H1 (cell line): ENCODE measurements around the gene KYNU. TPM values are rescaled to one million over a fixed set of nuclear protein-coding genes. Genes with fewer than 3 reads are reported as not detected.

Experiments used
- CTCF ChIA-PET: fragments of 300-600 bp; sonication (Branson Sonifier 250); formaldehyde crosslinking; loops from one replicate; lab custom pipeline; 2021; ENCODE audit not compliant: partially characterized antibody; lab: Charles Lee
- POLR2A ChIA-PET: fragments of 300-600 bp; sonication (Branson Sonifier 250); formaldehyde crosslinking; loops from one replicate; lab custom pipeline; 2021; ENCODE audit warnings: inconsistent platforms; ENCODE audit not compliant: partially characterized antibody; lab: Charles Lee
- DNase-seq, 2 experiments: peaks; one replicate each; pipeline versions ENCODE4 v3.0.0 to v3.0.0-alpha.2; 2010 to 2022; ENCODE audit warnings: low spot score in 2 of 2, low read depth in 1 of 2, mixed read lengths in 1 of 2
- FAIRE-seq: peaks from 2 replicates; lab custom pipeline; 2011; peaks lifted over from hg19 to GRCh38; lab: Jason Lieb, UNC
- H2AFZ ChIP-seq: 2 replicates; pipeline ENCODE4 v1.8.1; 2012; ENCODE audit warnings: low read length, inconsistent platforms
- H2AK5ac ChIP-seq: 2 replicates; pipeline ENCODE4 v1.6.1; 2013; ENCODE audit warnings: low read depth, low read length
- H2BK120ac ChIP-seq: replicated peaks from 2 replicates; pipeline ENCODE3; 2013; ENCODE audit warnings: low read depth, low read length, inconsistent platforms
- H2BK12ac ChIP-seq: 2 replicates; pipeline ENCODE4 v1.6.1; 2013; ENCODE audit warnings: low read depth, low read length
- H2BK15ac ChIP-seq: 2 replicates; pipeline ENCODE4 v1.6.1; 2013; ENCODE audit warnings: low read length
- H2BK20ac ChIP-seq: 2 replicates; pipeline ENCODE4 v1.6.1; 2013; ENCODE audit warnings: low read length
- H2BK5ac ChIP-seq: 2 replicates; pipeline ENCODE4 v1.6.1; 2013; ENCODE audit warnings: low read depth, low read length
- H3K14ac ChIP-seq: 2 replicates; pipeline ENCODE4 v1.6.1; 2013; ENCODE audit warnings: inconsistent platforms; ENCODE audit not compliant: insufficient read length
- H3K18ac ChIP-seq: 2 replicates; pipeline ENCODE4 v1.6.1; 2013; ENCODE audit warnings: low read length; ENCODE audit errors: extremely low read depth
- H3K23ac ChIP-seq: 2 replicates; pipeline ENCODE4 v1.6.1; 2013; ENCODE audit warnings: inconsistent platforms; ENCODE audit not compliant: insufficient read length
- H3K23me2 ChIP-seq: 2 replicates; pipeline ENCODE4 v1.6.1; 2013; ENCODE audit warnings: low read depth, low read length
- H3K27ac ChIP-seq: 2 replicates; pipeline ENCODE4 v1.6.1; 2011; ENCODE audit warnings: low read depth, low read length, inconsistent platforms
- H3K27me3 ChIP-seq, 4 experiments: replicated peaks in 1 of 4; 1 replicate in 1 of 4; 2 replicates in 3 of 4; pipeline versions ENCODE4 v1.6.1 to v1.8.1; 2011 to 2013; ENCODE audit warnings: low read length in 3 of 4, mild to moderate bottlenecking in 3 of 4, inconsistent platforms in 2 of 4, mixed read lengths in 2 of 4, moderate library complexity in 1 of 4; ENCODE audit not compliant: control insufficient read depth in 3 of 4, insufficient read depth in 3 of 4; ENCODE audit errors: extremely low read depth in 1 of 4
- H3K36me3 ChIP-seq, 4 experiments: 2 replicates each; pipeline versions ENCODE4 v1.6.1 to v1.8.1; 2011 to 2013; ENCODE audit warnings: mild to moderate bottlenecking in 4 of 4, low read length in 3 of 4, moderate library complexity in 2 of 4, control low read depth in 1 of 4, inconsistent platforms in 1 of 4; ENCODE audit not compliant: insufficient read depth in 4 of 4, control insufficient read depth in 2 of 4
- H3K4ac ChIP-seq: replicated peaks from 2 replicates; pipeline ENCODE3; 2013; ENCODE audit warnings: low read length, low read depth, mixed read lengths, inconsistent platforms; ENCODE audit not compliant: insufficient read length
- H3K4me1 ChIP-seq, 4 experiments: replicated peaks in 1 of 4; 1 replicate in 1 of 4; 2 replicates in 3 of 4; pipeline versions ENCODE4 v1.6.1 to v1.8.1; 2011 to 2013; ENCODE audit warnings: low read length in 3 of 4, inconsistent platforms in 2 of 4, mixed read lengths in 1 of 4; ENCODE audit not compliant: insufficient read depth in 4 of 4, control insufficient read depth in 3 of 4
- H3K4me2 ChIP-seq, 2 experiments: 2 replicates each; pipeline versions ENCODE4 v1.6.1 to v1.8.1; 2011 to 2013; ENCODE audit warnings: low read depth in 2 of 2, low read length in 2 of 2, control low read depth in 1 of 2, inconsistent platforms in 1 of 2, mild to moderate bottlenecking in 1 of 2; ENCODE audit not compliant: insufficient read depth in 1 of 2
- H3K4me3 ChIP-seq, 4 experiments: fragments of 200-600, 300-600 bp in 1 of 4; sonication (generic), shearing (Covaris generic), sonication (Bioruptor Twin) in 1 of 4; 2 replicates each; pipeline versions ENCODE4 v1.5.1 to v1.8.1; 2011 to 2016; ENCODE audit warnings: low read length in 4 of 4, low read depth in 3 of 4, control low read depth in 2 of 4, inconsistent platforms in 2 of 4, mild to moderate bottlenecking in 2 of 4, mixed read lengths in 1 of 4, moderate library complexity in 1 of 4; ENCODE audit not compliant: insufficient read depth in 2 of 4; ENCODE audit errors: extremely low read depth in 1 of 4
- H3K56ac ChIP-seq: replicated peaks from 2 replicates; pipeline ENCODE3; 2013; ENCODE audit warnings: low read depth, mild to moderate bottlenecking, mixed read lengths, low read length, inconsistent platforms; ENCODE audit not compliant: insufficient read length
- H3K79me1 ChIP-seq: 2 replicates; pipeline ENCODE4 v1.6.1; 2013; ENCODE audit warnings: low read depth, low read length, control low read depth
- H3K79me2 ChIP-seq, 2 experiments: 2 replicates each; pipeline versions ENCODE4 v1.6.1 to v1.8.1; 2012 to 2013; ENCODE audit warnings: low read length in 2 of 2, mild to moderate bottlenecking in 2 of 2, inconsistent platforms in 1 of 2; ENCODE audit not compliant: insufficient read depth in 2 of 2, control insufficient read depth in 1 of 2
- H3K9ac ChIP-seq, 4 experiments: replicated peaks in 1 of 4; 1 replicate in 1 of 4; 2 replicates in 3 of 4; pipeline versions ENCODE4 v1.6.1 to v1.8.1; 2011 to 2013; ENCODE audit warnings: low read depth in 3 of 4, low read length in 3 of 4, control low read depth in 2 of 4, mild to moderate bottlenecking in 2 of 4, moderate library complexity in 2 of 4, inconsistent platforms in 1 of 4; ENCODE audit errors: extremely low read depth in 1 of 4
- H3K9me3 ChIP-seq, 2 experiments: 2 replicates each; pipeline versions ENCODE4 v1.6.1 to v1.8.1; 2012 to 2013; ENCODE audit warnings: mild to moderate bottlenecking in 2 of 2, moderate library complexity in 2 of 2, control low read depth in 1 of 2, inconsistent platforms in 1 of 2, low read depth in 1 of 2, low read length in 1 of 2, mixed read lengths in 1 of 2; ENCODE audit not compliant: insufficient read depth in 2 of 2
- H4K20me1 ChIP-seq, 2 experiments: replicated peaks in 1 of 2; 2 replicates each; pipeline versions ENCODE3 to v1.8.1; 2011 to 2013; ENCODE audit warnings: inconsistent platforms in 2 of 2, low read length in 2 of 2, mild to moderate bottlenecking in 1 of 2; ENCODE audit not compliant: insufficient read depth in 2 of 2, control insufficient read depth in 1 of 2
- H4K5ac ChIP-seq: 2 replicates; pipeline ENCODE4 v1.6.1; 2013; ENCODE audit warnings: low read length, low read depth, mixed read lengths, inconsistent platforms; ENCODE audit not compliant: insufficient read length
- H4K8ac ChIP-seq: 2 replicates; pipeline ENCODE4 v1.8.0; 2013; ENCODE audit warnings: mild to moderate bottlenecking, moderate library complexity, low read length, inconsistent platforms; ENCODE audit not compliant: insufficient read depth; ENCODE audit errors: extremely low read depth
- H4K91ac ChIP-seq: replicated peaks from 2 replicates; pipeline ENCODE3; 2013; ENCODE audit warnings: low read length, mixed read lengths, inconsistent platforms; ENCODE audit not compliant: insufficient read length
- CBX8 ChIP-seq: fragments of 300-800, 300-1000 bp; sonication (generic); IDR thresholded peaks from 2 replicates; pipeline ENCODE4 v1.7.1; 2016; ENCODE audit warnings: low read depth, low read length, borderline replicate concordance
- HDAC2 ChIP-seq, 2 experiments: fragments of 300-600 bp in 1 of 2; sonication (generic) in 1 of 2; IDR thresholded peaks; 2 replicates each; pipeline ENCODE4 v1.6.1; 2011 to 2012; ENCODE audit warnings: low read depth in 2 of 2, low read length in 2 of 2, mild to moderate bottlenecking in 2 of 2, moderate library complexity in 2 of 2, borderline replicate concordance in 1 of 2, inconsistent platforms in 1 of 2
- POU5F1 ChIP-seq: IDR thresholded peaks from 2 replicates; pipeline ENCODE4 v1.6.1; 2011; ENCODE audit warnings: low read depth, mild to moderate bottlenecking, low read length, moderate library complexity
- SP4 ChIP-seq: IDR thresholded peaks from 2 replicates; pipeline ENCODE4 v1.6.1; 2012; ENCODE audit warnings: low read length, inconsistent platforms
- WGBS, 2 experiments: shearing (Covaris generic) in 1 of 2; methylation state at CpG; one replicate each; pipeline versions ENCODE4 v1.1.6 to v1.1.7; 2013 to 2015; ENCODE audit warnings: low lambda C conversion rate in 2 of 2, mixed read lengths in 2 of 2, inconsistent platforms in 1 of 2, low coverage in 1 of 2, missing lambda C conversion rate in 1 of 2; ENCODE audit not compliant: insufficient replicate concordance in 2 of 2, insufficient coverage in 1 of 2, insufficient read length in 1 of 2; ENCODE audit errors: extremely low coverage in 1 of 2, missing lambda C conversion rate in 1 of 2; 5-methylcytosine and 5-hydroxymethylcytosine counted together
- polyA plus RNA-seq, 7 experiments: library from polyadenylated mRNA; depleted of rRNA in 3 of 7; stranded (reverse) in 5 of 7; unstranded in 2 of 7; fragments of >200 nt in 5 of 7; fragments of 200-250 nt in 2 of 7; gene quantifications; 1 replicate in 5 of 7; 2 replicates in 1 of 7; 4 replicates in 1 of 7; pipeline versions ENCODE4 v1.2.1 to v1.2.3, GENCODE V29; 2011 to 2013; ENCODE audit warnings: missing spikeins in 2 of 7, mixed read lengths in 2 of 7
- total RNA-seq: library from RNA; stranded (reverse); fragmentation: NEBNext Ultra II Directional; extraction: Animal tissue kit (Norgen Biotek cat#: 25700); gene quantifications from 2 replicates; pipeline ENCODE4 v1.2.1, GENCODE V29; 2021

Gene KYNU
- total and polyA plus RNA-seq, 2 of the 8 experiments (the other 6 are each of a cell fraction or from before 2014, with no cell fraction given): 0.09 to 0.13 TPM

DNA sequence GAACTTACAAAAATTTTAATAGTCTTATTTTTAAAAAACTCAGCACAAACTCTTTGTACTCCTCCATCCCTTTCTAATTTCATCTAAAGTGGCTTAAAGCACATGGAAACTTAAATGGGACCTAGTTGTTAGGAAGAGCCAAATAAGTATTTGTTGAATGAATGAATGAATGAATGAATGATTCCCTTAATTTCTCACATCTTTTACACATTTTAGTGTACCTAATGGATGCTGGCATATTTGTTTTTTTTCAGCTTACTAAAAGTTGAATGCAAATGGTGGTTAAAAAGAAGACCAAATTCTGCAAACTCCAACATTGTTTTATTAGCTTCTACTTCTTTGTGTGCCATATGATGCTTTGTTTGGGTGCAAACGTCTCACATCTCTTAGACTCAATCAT is 89.6 kb downstream of the KYNU start:
- Histone ChIP-seq H2BK15ac (no peak overlapping the region), H4K20me1 (no peaks in the 10 kb centered on the region), H3K18ac (no peak overlapping the region), H3K4me1 (no peaks in the 10 kb centered on the region; a peak in 1 of 7 replicates), H2BK120ac (no peak overlapping the region), H3K9me3 (no peaks in the 10 kb centered on the region), H4K5ac (no peak overlapping the region), H2BK12ac (no peak overlapping the region), H3K4me3 (no peak overlapping the region), H3K27ac (no peak overlapping the region), H3K79me2 (no peaks in the 10 kb centered on the region), H3K9ac (no peak overlapping the region), H4K8ac (no peak overlapping the region), H3K14ac (no peak overlapping the region), H2AK5ac (no peak overlapping the region), H3K23me2 (no peaks in the 10 kb centered on the region), H2BK20ac (no peak overlapping the region), H3K79me1 (no peaks in the 10 kb centered on the region), H3K56ac (no peak overlapping the region), H3K36me3 (no peaks in the 10 kb centered on the region), H4K91ac (no peak overlapping the region), H3K27me3 (peaks cover 0 to 1% (median 0%) of the 10 kb centered on the region in 4 experiments; a peak in 1 of 7 replicates), H3K23ac (no peak overlapping the region)
- CTCF ChIA-PET: interaction anchor here (1.1 kb wide), 1 partner anchor 13 kb away, joined by 4 read pairs; no protein-coding TSS in a partner anchor
- POLR2A ChIA-PET: no interaction called here
- FAIRE-seq: no peak
- 90% methylated on average over 1 of the region's 1 CpG; no CpG with 5 or more reads in 1 of the 2 experiments for WGBS, 2 experiments
- no peak for TF ChIP-seq POU5F1
- TF ChIP-seq HDAC2 (IDR thresholded peaks at IDR 0.05; ENCODE audit: borderline replicate concordance in 1 of 2, low read depth in 2 of 2, low read length in 2 of 2): no peak
- TF ChIP-seq SP4: no peak
- no peak for TF ChIP-seq CBX8
- TF ChIP-seq, all 59 proteins: peak for 0
- Histone ChIP-seq H3K4me2 (no peak overlapping the region), H3K4ac (no peak overlapping the region), H2AFZ (no peak overlapping the region), H2BK5ac (no peak overlapping the region)
- no peak for DNase-seq
